CD4-positive, alpha-beta T cell (primary cell): ENCODE data around the gene DHX29. TPM values are rescaled to one million over a fixed set of nuclear protein-coding genes. Genes with fewer than 3 reads are reported as not detected.

Experiments used
- ATAC-seq: fragments of 200-7000 bp; cut with Tn5 transposase; one replicate; pipeline ENCODE4 v1.10.0; 2022; ENCODE audit warnings: mild to moderate bottlenecking; ENCODE audit not compliant: poor library complexity
- CTCF ChIA-PET: fragments of 350-600 bp; sonication (Branson Sonifier 250); formaldehyde crosslinking; loops from one replicate; lab custom pipeline; 2021; ENCODE audit warnings: antibody characterized with exemption, inconsistent platforms; lab: Charles Lee
- POLR2A ChIA-PET: fragments of 350-600 bp; sonication (Branson Sonifier 250); formaldehyde crosslinking; loops from one replicate; lab custom pipeline; 2021; ENCODE audit warnings: antibody characterized with exemption, inconsistent platforms; lab: Charles Lee
- DNase-seq, 14 experiments: peaks; one replicate each; pipeline ENCODE4 v3.0.0-alpha.2; 2013 to 2020; ENCODE audit warnings: mixed read lengths in 2 of 14
- H3K27ac ChIP-seq, 2 donors: one replicate each; pipeline versions ENCODE4 v1.5.1 to v1.7.0; 2013; ENCODE audit warnings: low read length in 2 of 2, low read depth in 1 of 2, mild to moderate bottlenecking in 1 of 2
- H3K27me3 ChIP-seq, 2 experiments: 1 replicate in 1 of 2; 2 replicates in 1 of 2; pipeline versions ENCODE4 v1.6.1 to v1.7.0; 2013; ENCODE audit warnings: low read length in 2 of 2, control low read depth in 1 of 2, mild to moderate bottlenecking in 1 of 2, moderate library complexity in 1 of 2; ENCODE audit not compliant: insufficient read depth in 2 of 2, control insufficient read depth in 1 of 2
- H3K36me3 ChIP-seq: one replicate; pipeline ENCODE4 v1.6.1; 2013; ENCODE audit warnings: low read length, control low read depth; ENCODE audit not compliant: insufficient read depth
- H3K4me1 ChIP-seq: one replicate; pipeline ENCODE4 v1.6.1; 2013; ENCODE audit warnings: low read length, control low read depth; ENCODE audit not compliant: insufficient read depth
- H3K4me3 ChIP-seq: one replicate; pipeline ENCODE4 v1.5.1; 2013; ENCODE audit warnings: mild to moderate bottlenecking, low read length, moderate library complexity
- H3K9me3 ChIP-seq, 2 experiments: 1 replicate in 1 of 2; 2 replicates in 1 of 2; pipeline versions ENCODE4 v1.6.1 to v1.7.0; 2013; ENCODE audit warnings: low read length in 2 of 2, mild to moderate bottlenecking in 2 of 2, control low read depth in 1 of 2, moderate library complexity in 1 of 2; ENCODE audit not compliant: control insufficient read depth in 1 of 2, insufficient read depth in 1 of 2
- H3K27ac Mint-ChIP-seq: one replicate; pipeline ENCODE4 v1.8.0; 2020; ENCODE audit warnings: mixed read lengths
- H3K27me3 Mint-ChIP-seq: one replicate; pipeline ENCODE4 v1.8.0; 2021; ENCODE audit warnings: mixed read lengths
- H3K36me3 Mint-ChIP-seq: one replicate; pipeline ENCODE4 v1.8.0; 2021; ENCODE audit warnings: low read depth, mixed read lengths
- H3K4me1 Mint-ChIP-seq: one replicate; pipeline ENCODE4 v1.8.0; 2021; ENCODE audit warnings: low read depth, mixed read lengths
- H3K4me3 Mint-ChIP-seq: one replicate; pipeline ENCODE4 v1.8.0; 2020; ENCODE audit warnings: mild to moderate bottlenecking, mixed read lengths
- H3K9me3 Mint-ChIP-seq: one replicate; pipeline ENCODE4 v1.8.0; 2020; ENCODE audit warnings: mixed read lengths
- CTCF ChIP-seq: fragments of 200-600 bp; IDR thresholded peaks from one replicate; pipeline ENCODE4 v1.8.0; 2022; ENCODE audit warnings: antibody characterized with exemption, mild to moderate bottlenecking
- intact Hi-C, 2 experiments: fragments of 100-400 bp; cut with DNase I in 1 of 2; cut with micrococcal nuclease in 1 of 2; formaldehyde crosslinking; loops; one replicate each; pipeline versions ENCODE4 v1.15.1 to v1.9.0; 2023 to 2025; cut with DNase I, micrococcal nuclease
- total RNA-seq, 174 experiments: library from RNA in 2 of 174; stranded (reverse) in 2 of 174; gene quantifications; one replicate each; pipeline ENCODE4 v1.2.3 and lab custom pipeline; 2021 to 2026

The DHX29 gene
- total RNA-seq, 2 experiments from 2014 or later: 13.8 to 17.9 TPM

GRCh38 chr5:55230086-55230629 is 77.3 kb downstream of the DHX29 start:
- peaks cover 89 to 99% of the 10 kb centered on the region in 2 experiments for H3K27me3 ChIP-seq
- peaks cover 85% of the 10 kb centered on the region for H3K27me3 Mint-ChIP-seq
- ChIA-PET POLR2A (no interaction called here), CTCF (interaction anchor here (1.1 kb wide), 1 partner anchor 58 kb away, joined by 4 read pairs; no protein-coding TSS in a partner anchor)
- H3K4me3 Mint-ChIP-seq: no peak overlapping the region
- intact Hi-C loops: loop anchor here (5.0 kb wide), 2 partner anchors 53 to 58 kb away; partner anchors contain the start of gene CDC20B (in 1 of the 2)
- H3K4me1 ChIP-seq: peaks cover 56% of the 10 kb centered on the region
- DNase-seq (no peak), ATAC-seq (no peak)
- H3K9me3 ChIP-seq: peaks cover 0 to 34% of the 10 kb centered on the region in 2 experiments
- no peaks in the 10 kb centered on the region for H3K36me3 Mint-ChIP-seq
- no peak for TF ChIP-seq CTCF
- H3K4me3 ChIP-seq: no peak overlapping the region
- H3K36me3 ChIP-seq: no peaks in the 10 kb centered on the region
- no peak overlapping the region for H3K27ac ChIP-seq
- H3K4me1 Mint-ChIP-seq: peaks cover 50% of the 10 kb centered on the region
- no peak overlapping the region for H3K27ac Mint-ChIP-seq
- H3K9me3 Mint-ChIP-seq: no peaks in the 10 kb centered on the region

- Mint-ChIP-seq H3K4me1 (peaks cover 55% of the 10 kb centered on the region), H3K27ac (no peak overlapping the region), H3K9me3 (no peaks in the 10 kb centered on the region), H3K27me3 (peaks cover 91% of the 10 kb centered on the region), H3K4me3 (peak overlapping the region; percentile 70), H3K36me3 (no peaks in the 10 kb centered on the region)
- ChIA-PET POLR2A (no interaction called here), CTCF (interaction anchor here (1.1 kb wide), 1 partner anchor 51 kb away, joined by 3 read pairs; no protein-coding TSS in a partner anchor)
- no peak for DNase-seq
- no peaks in the 10 kb centered on the region for H3K36me3 ChIP-seq
- no peak overlapping the region for H3K4me3 ChIP-seq
- TF ChIP-seq CTCF: no peak
- H3K27me3 ChIP-seq: peaks cover 95 to 99% of the 10 kb centered on the region in 2 experiments
- intact Hi-C loops: no loop called here
- peaks cover 53% of the 10 kb centered on the region for H3K4me1 ChIP-seq
- H3K27ac ChIP-seq: no peak overlapping the region
- H3K9me3 ChIP-seq: peaks cover 0 to 33% of the 10 kb centered on the region in 2 experiments
- ATAC-seq: no peak
Observed at GRCh38 chr5:55227664-55228430, 79.6 kb downstream of the DHX29 start.

- DNase-seq (peak in 10 of 14 experiments; percentile 18 to 78 (median 45)), ATAC-seq (peak; percentile 53)
- Histone ChIP-seq H3K4me1 (peaks cover 52% of the 10 kb centered on the region), H3K27ac (no peak within 1 kb of the TSS), H3K9me3 (peaks cover 0 to 31% of the 10 kb centered on the region in 2 experiments), H3K27me3 (peaks cover 95 to 99% of the 10 kb centered on the region in 2 experiments), H3K4me3 (peak within 1 kb of the TSS; percentile 25), H3K36me3 (no peaks in the 10 kb centered on the region)
- Mint-ChIP-seq H3K27me3 (peaks cover 91% of the 10 kb centered on the region), H3K27ac (no peak within 1 kb of the TSS), H3K9me3 (no peaks in the 10 kb centered on the region), H3K4me1 (peaks cover 56% of the 10 kb centered on the region), H3K4me3 (peak within 1 kb of the TSS; percentile 70), H3K36me3 (no peaks in the 10 kb centered on the region)
- ChIA-PET POLR2A (no interaction called here), CTCF (interaction anchor here (0.6 to 1.1 kb wide), 2 partner anchors 52 to 1153 kb away, joined by 3 read pairs; no protein-coding TSS in a partner anchor)
- peak; percentile 12 for TF ChIP-seq CTCF
- intact Hi-C loops: no loop called here
Observed at GRCh38 chr5:55226934-55227663, 80.4 kb downstream of the DHX29 start, which contains the start of gene MCIDAS. Gene MCIDAS, minus strand, starts transcription at chr5:55227315. Its CDS starts 177 bp downstream, at chr5:55227138.
